Stimulated activated naive CD8-positive, alpha-beta T cell treated with anti-CD3 and anti-CD28 coated beads, Interleukin-15, amount 100 ng/mL, for 72 hours (primary cell): ENCODE data around the gene PPP1R12B.
"Not testable (repeated sequence)": the region's sequence is repeated elsewhere in the genome, so short reads cannot be mapped to it uniquely, and the experiment has no call there.

Source experiments
- ATAC-seq: fragments of 150-1000 bp; cut with Tn5 transposase; 2 replicates; pipeline ENCODE4 v1.10.0; 2021; ENCODE audit warnings: mild to moderate bottlenecking, moderate library complexity
- DNase-seq, 2 donors: peaks; one replicate each; pipeline ENCODE4 v3.0.0; 2021 to 2022
- H3K27ac Mint-ChIP-seq, 2 donors: one replicate each; pipeline ENCODE4 v1.8.0; 2022; ENCODE audit warnings: mild to moderate bottlenecking in 2 of 2, mixed read lengths in 2 of 2, moderate library complexity in 2 of 2
- H3K27me3 Mint-ChIP-seq: one replicate; pipeline ENCODE4 v1.8.0; 2022; ENCODE audit warnings: mixed read lengths
- H3K4me1 Mint-ChIP-seq: one replicate; pipeline ENCODE4 v1.8.0; 2022; ENCODE audit warnings: mild to moderate bottlenecking, mixed read lengths
- H3K4me3 Mint-ChIP-seq, 2 donors: one replicate each; pipeline ENCODE4 v1.8.0; 2022; ENCODE audit warnings: mild to moderate bottlenecking in 2 of 2, mixed read lengths in 2 of 2, moderate library complexity in 1 of 2
- H3K9me3 Mint-ChIP-seq, 2 donors: one replicate each; pipeline ENCODE4 v1.8.0; 2022; ENCODE audit warnings: mixed read lengths in 2 of 2

PPP1R12B gene

GRCh38 chr1:202407378-202407777, 58.9 kb downstream of the PPP1R12B start:
- H3K27ac Mint-ChIP-seq, H3K4me3 Mint-ChIP-seq, H3K9me3 Mint-ChIP-seq, H3K27me3 Mint-ChIP-seq, DNase-seq, ATAC-seq: not testable (repeated sequence)
- peaks cover 15% of the 10 kb centered on the region for H3K4me1 Mint-ChIP-seq

DNA sequence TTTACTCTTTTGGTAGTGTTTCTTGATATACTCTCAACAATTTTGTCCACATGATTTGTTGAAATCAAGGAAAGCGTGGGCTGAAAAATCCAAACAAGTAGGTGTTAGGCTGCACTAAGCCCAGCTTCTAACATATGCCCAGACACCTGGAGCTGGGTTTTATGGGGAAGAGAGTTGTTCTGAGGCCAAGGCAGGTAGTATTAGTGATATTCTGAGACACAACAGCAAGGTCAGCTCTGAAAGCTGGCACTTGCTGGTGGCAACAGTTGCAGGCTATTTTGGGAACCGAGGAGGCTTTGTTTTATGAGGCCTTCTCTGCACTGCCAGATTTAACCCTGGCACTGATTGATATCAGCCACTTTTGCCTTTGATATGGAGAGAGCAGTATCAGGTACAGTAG, 61.8 kb downstream of the PPP1R12B start:
- H3K9me3 Mint-ChIP-seq, H3K4me3 Mint-ChIP-seq, DNase-seq, H3K27me3 Mint-ChIP-seq, H3K27ac Mint-ChIP-seq, ATAC-seq: not testable (repeated sequence)
- peaks cover 15% of the 10 kb centered on the region for H3K4me1 Mint-ChIP-seq

GRCh38 chr1:202410854-202411357, 62.4 kb downstream of the PPP1R12B start:
- not testable (repeated sequence) for ATAC-seq, H3K9me3 Mint-ChIP-seq, H3K27ac Mint-ChIP-seq, H3K27me3 Mint-ChIP-seq, H3K4me3 Mint-ChIP-seq, DNase-seq
- peaks cover 15% of the 10 kb centered on the region for H3K4me1 Mint-ChIP-seq

GRCh38 chr1:202411422-202411821, 62.9 kb downstream of the PPP1R12B start:
- H3K4me1 Mint-ChIP-seq, result peaks cover 15% of the 10 kb centered on the region
- no peak overlapping the region for H3K27ac Mint-ChIP-seq
- H3K4me3 Mint-ChIP-seq, result no peak overlapping the region
- no peak for DNase-seq
- ATAC-seq, result no peak
- H3K27me3 Mint-ChIP-seq, result no peaks in the 10 kb centered on the region
- H3K9me3 Mint-ChIP-seq, result no peaks in the 10 kb centered on the region

DNA sequence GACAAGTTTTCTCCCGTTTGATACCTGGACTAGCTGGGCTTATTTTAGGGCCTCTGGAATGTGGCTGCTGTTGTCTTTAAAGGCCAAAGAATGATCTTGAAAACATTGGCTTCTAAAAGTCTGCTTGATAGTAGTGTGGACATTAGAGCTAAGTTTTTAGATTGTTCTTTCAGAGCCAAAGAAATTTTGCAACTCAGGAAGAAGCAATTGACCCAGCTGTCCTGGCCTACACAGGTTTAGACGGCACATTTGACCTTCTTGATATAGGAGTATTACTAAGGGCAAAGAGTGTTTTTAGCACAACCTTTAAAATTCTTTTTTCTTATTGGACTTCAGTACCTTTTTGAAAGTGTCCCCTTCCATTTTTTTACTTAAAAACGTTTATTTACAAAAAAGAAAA, 63.9 kb downstream of the PPP1R12B start:
- not testable (repeated sequence) for ATAC-seq, H3K27me3 Mint-ChIP-seq, H3K4me1 Mint-ChIP-seq, H3K4me3 Mint-ChIP-seq, DNase-seq, H3K9me3 Mint-ChIP-seq, H3K27ac Mint-ChIP-seq

- Mint-ChIP-seq H3K9me3 (no peaks in the 10 kb centered on the region), H3K4me3 (no peak overlapping the region), H3K27ac (no peak overlapping the region), H3K27me3 (no peaks in the 10 kb centered on the region), H3K4me1 (no peaks in the 10 kb centered on the region)
- DNase-seq (no peak), ATAC-seq (no peak)
Measured at GRCh38 chr1:202416641-202417040, 68.1 kb downstream of the PPP1R12B start.

DNA sequence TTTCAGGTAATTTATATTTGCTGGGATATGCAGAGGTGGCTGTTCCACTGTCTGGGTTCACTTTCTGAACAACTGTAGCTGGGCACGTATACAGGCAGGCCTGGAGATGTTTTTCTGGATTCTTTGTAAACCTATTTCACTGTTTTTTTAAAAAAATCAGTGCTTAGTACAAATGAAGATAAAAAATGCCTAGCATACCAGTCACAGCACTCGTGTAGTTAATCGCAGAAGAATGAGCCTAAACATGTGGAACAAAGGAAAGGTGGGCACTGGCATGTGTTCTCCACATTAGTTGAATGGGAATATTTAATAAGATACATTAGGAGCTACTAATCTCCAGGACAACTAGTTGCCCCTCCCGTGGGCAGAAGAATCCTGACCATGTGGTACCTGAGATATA, 68.6 kb downstream of the PPP1R12B start:
- not testable (repeated sequence) for H3K4me1 Mint-ChIP-seq, H3K4me3 Mint-ChIP-seq, DNase-seq, H3K27ac Mint-ChIP-seq, H3K27me3 Mint-ChIP-seq, ATAC-seq, H3K9me3 Mint-ChIP-seq

DNA sequence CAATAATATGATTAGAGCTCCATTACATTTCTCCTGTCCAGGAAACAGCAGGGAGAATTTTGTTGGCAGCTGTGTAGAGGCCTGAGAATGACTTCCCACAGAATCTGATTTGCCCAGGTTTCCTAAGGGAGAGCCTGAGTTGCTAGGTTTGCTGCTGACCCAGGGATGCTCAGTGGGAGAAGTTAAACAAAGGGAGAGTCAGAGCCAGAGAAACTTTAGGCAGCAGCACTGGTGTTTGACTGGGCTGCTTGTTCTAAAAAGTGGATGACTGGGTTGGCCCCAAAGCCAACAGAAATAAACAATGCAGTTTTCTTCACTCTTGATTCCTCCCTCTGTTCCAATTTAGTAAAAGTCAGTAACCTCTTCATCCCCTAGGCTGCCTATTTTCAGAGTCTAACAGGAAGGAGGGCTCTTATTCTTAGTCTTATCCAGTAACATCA, 69.3 kb downstream of the PPP1R12B start:
- not testable (repeated sequence) for H3K27me3 Mint-ChIP-seq, H3K27ac Mint-ChIP-seq, H3K4me3 Mint-ChIP-seq, ATAC-seq, H3K9me3 Mint-ChIP-seq, DNase-seq, H3K4me1 Mint-ChIP-seq

- not testable (repeated sequence) for H3K27ac Mint-ChIP-seq, H3K9me3 Mint-ChIP-seq, H3K4me3 Mint-ChIP-seq, DNase-seq, H3K27me3 Mint-ChIP-seq, H3K4me1 Mint-ChIP-seq, ATAC-seq
Measured at GRCh38 chr1:202419731-202420130, 71.2 kb downstream of the PPP1R12B start.

DNA sequence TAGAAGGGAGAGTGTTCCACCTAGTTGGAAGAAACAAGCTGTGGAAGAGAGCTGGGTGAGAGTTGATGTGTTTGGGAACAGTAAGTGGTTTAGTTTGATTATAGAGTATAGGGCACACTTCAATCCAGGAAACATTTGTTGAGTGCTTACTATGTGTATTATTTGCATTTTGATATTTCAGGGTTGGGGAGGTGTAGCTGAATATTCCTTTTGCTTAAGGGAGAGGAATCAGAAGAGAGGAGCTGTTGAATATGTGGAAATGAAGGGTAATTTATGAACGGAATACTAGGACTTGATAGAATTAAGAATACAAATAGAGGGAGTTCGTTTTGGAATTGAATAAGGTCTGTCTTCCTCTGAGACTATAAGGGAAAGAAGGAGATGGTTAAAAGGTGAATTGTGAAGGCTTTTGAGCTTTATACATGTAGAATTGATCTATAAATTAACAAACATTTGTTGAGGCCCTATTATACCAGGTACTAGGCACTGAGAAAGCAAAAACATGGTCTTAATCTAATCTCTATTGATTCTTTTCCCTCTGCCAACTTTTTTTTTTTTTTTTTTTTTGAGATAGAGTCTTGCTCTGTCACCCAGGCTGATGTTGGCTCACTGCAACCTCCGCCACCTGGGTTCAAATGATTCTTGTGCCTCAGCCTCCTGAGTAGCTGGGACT, 72.1 kb downstream of the PPP1R12B start:
- not testable (repeated sequence) for DNase-seq, H3K9me3 Mint-ChIP-seq, H3K27ac Mint-ChIP-seq, H3K4me3 Mint-ChIP-seq, H3K27me3 Mint-ChIP-seq, H3K4me1 Mint-ChIP-seq, ATAC-seq

DNA sequence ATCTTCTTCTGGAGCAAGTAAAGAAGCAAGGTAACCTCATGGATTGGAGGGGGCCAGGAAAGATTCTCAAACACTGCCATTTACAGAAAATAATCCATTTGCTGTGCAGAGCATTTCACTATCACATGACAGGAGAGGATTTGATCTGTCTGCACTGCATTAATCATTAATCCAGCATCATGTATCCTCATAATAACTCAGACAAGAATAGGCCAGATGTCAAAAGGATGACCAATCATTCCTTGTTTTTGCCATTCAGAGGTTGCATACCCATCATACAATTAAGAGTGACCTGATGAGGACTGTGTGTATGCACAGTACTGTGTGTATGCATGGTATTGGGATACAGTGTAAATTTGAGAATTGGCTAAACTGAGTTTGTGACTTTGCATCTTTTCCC, 74.2 kb downstream of the PPP1R12B start:
- not testable (repeated sequence) for H3K27me3 Mint-ChIP-seq, H3K4me1 Mint-ChIP-seq, H3K4me3 Mint-ChIP-seq, ATAC-seq, H3K9me3 Mint-ChIP-seq, H3K27ac Mint-ChIP-seq, DNase-seq

DNA sequence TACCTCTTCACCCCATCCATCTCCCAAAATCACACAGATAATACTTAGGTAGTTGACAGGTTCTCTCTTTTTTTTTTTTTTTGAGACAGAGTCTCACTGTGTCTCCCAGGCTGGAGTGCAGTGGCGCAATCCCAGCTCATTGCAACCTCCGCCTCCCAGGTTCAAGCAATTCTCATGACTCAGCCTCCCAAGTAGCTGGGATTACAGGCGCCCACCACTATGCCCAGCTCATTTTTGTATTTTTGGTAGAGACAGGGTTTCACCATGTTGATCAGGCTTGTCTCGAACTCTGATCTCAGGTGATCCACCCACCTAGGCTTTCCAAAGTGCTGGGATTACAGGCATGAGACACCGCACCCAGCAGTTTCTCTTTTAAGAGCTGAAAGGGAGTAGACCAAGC, 75.8 kb downstream of the PPP1R12B start:
- not testable (repeated sequence) for H3K27ac Mint-ChIP-seq, H3K4me1 Mint-ChIP-seq, H3K27me3 Mint-ChIP-seq, H3K4me3 Mint-ChIP-seq, DNase-seq, ATAC-seq, H3K9me3 Mint-ChIP-seq

DNA sequence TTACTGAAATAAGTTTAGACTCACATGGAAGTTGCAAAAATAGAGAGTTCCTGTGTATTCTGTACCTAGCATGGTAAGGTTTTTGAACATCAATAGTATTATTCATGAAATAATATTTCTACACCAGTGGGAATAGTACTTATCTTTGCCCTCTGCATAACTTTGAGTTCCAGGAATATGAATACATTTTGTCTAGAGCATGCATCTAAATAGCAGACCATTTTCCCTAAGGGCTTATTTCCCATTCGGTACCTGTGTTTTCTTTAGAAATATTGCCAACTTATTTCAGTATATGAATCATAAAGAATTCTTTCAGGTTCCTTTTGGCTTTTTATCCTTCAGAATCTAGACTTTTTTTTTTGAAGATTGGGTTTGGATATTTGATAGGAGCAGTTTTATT, 81.6 kb downstream of the PPP1R12B start:
- not testable (repeated sequence) for H3K4me1 Mint-ChIP-seq, H3K27ac Mint-ChIP-seq, H3K4me3 Mint-ChIP-seq, ATAC-seq, H3K9me3 Mint-ChIP-seq, DNase-seq, H3K27me3 Mint-ChIP-seq

DNA sequence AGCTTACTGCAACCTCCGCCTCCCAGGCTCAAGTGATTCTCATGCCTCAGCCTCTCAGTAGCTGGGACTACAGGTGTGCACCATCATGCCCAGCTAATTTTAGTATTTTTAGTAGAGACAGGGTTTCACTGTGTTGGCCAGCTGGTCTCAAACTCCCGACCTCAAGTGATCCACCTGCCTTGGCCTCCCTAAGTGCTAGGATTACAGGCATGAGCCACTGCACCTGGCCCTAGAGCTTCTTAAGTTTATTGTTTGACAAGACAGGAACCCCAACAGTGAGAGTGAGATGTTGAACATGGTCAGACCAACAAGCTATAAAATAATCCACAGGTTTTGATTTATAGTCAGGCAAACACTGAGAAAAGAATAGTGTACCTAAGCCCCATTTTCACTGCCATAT, 83.8 kb downstream of the PPP1R12B start:
- not testable (repeated sequence) for H3K9me3 Mint-ChIP-seq, DNase-seq, H3K4me1 Mint-ChIP-seq, H3K27ac Mint-ChIP-seq, H3K27me3 Mint-ChIP-seq, H3K4me3 Mint-ChIP-seq, ATAC-seq

DNA sequence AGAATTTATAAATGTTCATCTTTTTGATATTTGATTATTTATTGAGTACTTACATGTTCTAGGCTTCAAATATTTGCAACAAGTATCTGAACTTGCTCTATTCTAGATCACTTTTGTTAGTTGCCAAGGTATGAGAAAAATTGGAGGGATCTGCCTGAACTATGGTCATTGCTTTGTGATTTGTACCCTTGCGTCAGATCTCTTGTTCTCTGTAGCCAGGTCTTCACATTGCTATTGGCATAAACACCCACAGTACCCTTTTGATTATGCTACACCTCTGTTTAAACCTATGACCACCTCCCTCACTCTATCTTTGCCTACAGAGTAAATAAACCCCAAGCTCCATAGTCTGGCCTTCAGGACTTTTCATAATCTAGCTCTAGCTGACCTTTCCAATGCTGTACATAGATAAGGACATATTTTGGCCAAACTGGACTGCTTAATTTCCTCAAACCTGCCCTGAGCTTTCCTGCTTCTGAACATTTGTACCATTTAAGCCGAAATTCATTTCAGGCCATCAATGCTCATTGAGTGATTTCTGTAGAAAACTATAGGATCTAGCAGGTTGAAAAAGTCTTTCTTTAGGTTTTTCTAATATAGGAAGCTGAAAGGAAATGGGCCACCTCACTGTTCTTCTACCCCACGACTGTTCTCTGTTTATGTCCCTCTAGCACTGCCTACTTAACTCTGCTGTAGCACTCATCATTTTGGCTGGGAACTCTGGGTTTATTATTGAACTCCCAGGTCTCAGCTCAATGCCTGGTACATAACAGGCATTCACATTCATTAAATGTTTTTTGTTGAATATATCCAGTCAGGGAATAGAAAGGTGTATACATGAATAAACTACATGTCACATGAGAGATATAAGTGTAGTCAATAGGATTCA, 84.9 kb downstream of the PPP1R12B start:
- H3K27ac Mint-ChIP-seq, result no peak overlapping the region
- ATAC-seq (no peak), DNase-seq (no peak)
- H3K4me1 Mint-ChIP-seq, result no peaks in the 10 kb centered on the region
- no peaks in the 10 kb centered on the region for H3K27me3 Mint-ChIP-seq
- no peaks in the 10 kb centered on the region for H3K9me3 Mint-ChIP-seq
- no peak overlapping the region for H3K4me3 Mint-ChIP-seq

GRCh38 chr1:202434059-202434458, 85.6 kb downstream of the PPP1R12B start:
- ATAC-seq (no peak), DNase-seq (no peak)
- Mint-ChIP-seq H3K4me1 (no peaks in the 10 kb centered on the region), H3K9me3 (no peaks in the 10 kb centered on the region), H3K27ac (no peak overlapping the region), H3K4me3 (no peak overlapping the region), H3K27me3 (no peaks in the 10 kb centered on the region)
